Esophagus (tissue), 2 donors: Measurements from ENCODE around the gene AP2B1. TPM values are rescaled to one million over a fixed set of nuclear protein-coding genes. Genes with fewer than 3 reads are reported as not detected.

Experiments used
- H3K27ac ChIP-seq, 2 donors: one replicate each; pipeline ENCODE4 v1.5.1; 2013; ENCODE audit warnings: low read depth in 2 of 2, mild to moderate bottlenecking in 2 of 2, inconsistent platforms in 1 of 2, low read length in 1 of 2, moderate library complexity in 1 of 2
- H3K27me3 ChIP-seq, 2 donors: one replicate each; pipeline ENCODE4 v1.6.1; 2013; ENCODE audit warnings: low read length in 2 of 2, control low read depth in 1 of 2, mild to moderate bottlenecking in 1 of 2; ENCODE audit not compliant: insufficient read depth in 2 of 2, control insufficient read depth in 1 of 2
- H3K36me3 ChIP-seq, 2 donors: one replicate each; pipeline ENCODE4 v1.6.1; 2013; ENCODE audit warnings: low read length in 1 of 2; ENCODE audit not compliant: control insufficient read depth in 2 of 2, insufficient read depth in 2 of 2
- H3K4me1 ChIP-seq, 2 donors: one replicate each; pipeline ENCODE4 v1.6.1; 2013; ENCODE audit warnings: low read length in 1 of 2; ENCODE audit not compliant: control insufficient read depth in 2 of 2, insufficient read depth in 2 of 2
- H3K4me3 ChIP-seq, 2 donors: one replicate each; pipeline ENCODE4 v1.5.1; 2013; ENCODE audit warnings: low read length in 2 of 2, mild to moderate bottlenecking in 2 of 2, low read depth in 1 of 2, moderate library complexity in 1 of 2
- H3K9me3 ChIP-seq, 2 donors: one replicate each; pipeline ENCODE4 v1.6.1; 2013; ENCODE audit warnings: mild to moderate bottlenecking in 2 of 2, low read depth in 1 of 2, low read length in 1 of 2, moderate library complexity in 1 of 2; ENCODE audit not compliant: control insufficient read depth in 2 of 2, insufficient read depth in 1 of 2
- WGBS, 2 donors: extraction: QIAGEN DNeasy Blood & Tissue Kit; methylation state at CpG; one replicate each; pipeline ENCODE4 v1.1.7; 2013; 5-methylcytosine and 5-hydroxymethylcytosine counted together
- polyA plus RNA-seq, 2 donors: library from polyadenylated mRNA; stranded (reverse); fragments of 200-250 nt; gene quantifications; one replicate each; pipeline ENCODE4 v1.2.3, GENCODE V29; 2013
- donor health status: healthy with polysubstance abuse.
- donor health status: Bipolar disorder and iron deficiency.

Gene AP2B1
- polyA plus RNA-seq, 2 donors = 13.2 to 14.3 TPM

DNA sequence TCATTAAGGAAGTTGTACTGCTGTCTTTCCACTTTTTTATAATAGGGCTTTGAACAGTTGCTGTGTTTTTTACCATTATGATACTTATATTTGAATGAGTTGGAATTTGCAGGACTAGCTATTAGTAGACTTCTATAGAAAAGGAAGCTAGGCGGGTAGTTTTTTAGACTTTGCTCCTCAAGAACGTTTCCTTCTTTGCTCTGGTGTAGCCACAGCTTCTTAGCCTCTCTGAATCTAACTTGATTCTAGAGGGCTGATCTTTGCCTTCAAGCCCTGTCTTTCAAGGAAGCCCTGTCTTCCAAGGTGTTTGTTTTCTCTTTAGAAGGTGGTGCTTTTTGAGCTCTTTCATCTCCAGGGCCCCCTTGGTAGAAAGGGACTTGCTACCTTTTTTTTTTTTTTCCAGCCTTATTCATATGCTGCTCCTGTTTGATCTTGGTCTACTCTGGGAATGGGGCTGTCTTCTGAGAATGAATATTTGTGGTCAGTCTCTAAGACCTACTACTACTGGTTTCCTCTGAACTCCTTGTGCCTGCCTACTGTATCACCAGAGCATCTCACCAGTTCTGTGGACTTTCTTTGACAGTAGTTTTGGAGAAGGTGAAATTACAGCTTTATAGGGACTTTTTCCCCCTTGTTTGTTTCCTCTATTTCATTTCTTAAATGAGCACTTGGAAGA is 92.0 kb downstream of the AP2B1 start:
- Histone ChIP-seq H3K27me3 (no peaks in the 10 kb centered on the region), H3K9me3 (no peaks in the 10 kb centered on the region), H3K36me3 (peaks cover 2 to 4% of the 10 kb centered on the region in 2 donors), H3K4me3 (no peak overlapping the region), H3K27ac (no peak overlapping the region), H3K4me1 (no peaks in the 10 kb centered on the region)
- WGBS, 2 donors = 71 to 85% methylated on average over 2 of the region's 2 CpGs

DNA sequence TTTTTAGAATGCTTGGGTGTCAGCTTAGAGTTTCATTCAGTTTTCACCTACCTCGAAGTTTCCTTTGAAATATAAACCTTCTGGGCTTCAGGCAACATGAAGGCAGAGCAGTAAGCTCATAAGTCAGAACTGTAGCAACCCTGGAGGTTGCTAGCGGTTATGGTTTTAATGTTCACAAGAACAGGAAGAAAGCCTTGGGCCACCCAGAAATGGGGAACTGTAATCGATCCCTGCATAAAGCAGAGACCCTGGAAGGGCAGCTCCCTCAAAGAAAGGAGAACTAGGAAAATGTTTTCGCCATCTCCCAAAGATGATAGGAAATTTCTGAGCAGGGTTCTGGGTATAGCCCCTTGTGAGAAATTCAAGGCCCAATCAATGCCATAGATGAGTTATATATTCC is 96.5 kb downstream of the AP2B1 start:
- Histone ChIP-seq H3K4me3 (no peak overlapping the region), H3K27me3 (no peaks in the 10 kb centered on the region), H3K36me3 (peaks cover 2 to 4% of the 10 kb centered on the region in 2 donors), H3K9me3 (no peaks in the 10 kb centered on the region), H3K27ac (no peak overlapping the region), H3K4me1 (no peaks in the 10 kb centered on the region)
- WGBS, 2 donors = 77 to 90% methylated on average over 4 of the region's 4 CpGs

DNA sequence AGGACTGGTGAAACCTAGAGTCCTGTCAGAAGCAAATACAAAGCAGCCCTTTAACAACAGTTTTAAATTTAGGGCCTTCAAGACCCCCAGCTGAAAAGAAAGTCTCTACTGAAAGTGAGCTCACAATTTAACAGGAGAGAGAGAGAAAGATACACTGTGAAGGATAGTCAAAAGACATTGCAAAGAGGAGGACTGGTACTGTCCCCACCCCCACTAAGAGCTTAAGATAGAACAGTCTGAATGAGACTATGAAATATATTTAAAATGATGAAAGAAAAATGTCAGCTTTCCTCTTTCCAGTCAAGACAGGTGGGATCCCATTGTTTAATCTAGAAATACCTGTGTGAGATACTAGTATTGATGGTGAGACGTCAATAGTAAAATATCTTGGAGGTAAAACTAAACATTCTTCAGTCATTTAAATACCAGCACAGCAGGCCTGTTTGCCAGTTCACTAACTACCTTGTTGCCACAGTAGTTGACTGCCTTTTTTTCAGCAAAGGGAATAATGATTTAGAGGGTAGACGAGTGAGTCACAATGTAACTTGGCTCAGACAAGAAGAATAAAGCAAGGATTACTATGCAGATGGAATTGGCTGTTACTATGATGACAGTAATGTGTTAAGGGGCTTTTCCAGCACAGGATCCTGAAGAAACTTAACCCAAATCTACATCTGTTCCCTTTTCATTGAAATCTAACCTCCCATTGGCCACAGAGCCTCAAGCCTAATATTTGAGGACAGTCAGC is 97.1 kb downstream of the AP2B1 start:
- 61 to 71% methylated on average over 2 of the region's 2 CpGs for WGBS, 2 donors
- Histone ChIP-seq H3K27ac (no peak overlapping the region), H3K27me3 (no peaks in the 10 kb centered on the region), H3K36me3 (peaks cover 2 to 4% of the 10 kb centered on the region in 2 donors), H3K4me3 (no peak overlapping the region), H3K4me1 (no peaks in the 10 kb centered on the region), H3K9me3 (no peaks in the 10 kb centered on the region)

DNA sequence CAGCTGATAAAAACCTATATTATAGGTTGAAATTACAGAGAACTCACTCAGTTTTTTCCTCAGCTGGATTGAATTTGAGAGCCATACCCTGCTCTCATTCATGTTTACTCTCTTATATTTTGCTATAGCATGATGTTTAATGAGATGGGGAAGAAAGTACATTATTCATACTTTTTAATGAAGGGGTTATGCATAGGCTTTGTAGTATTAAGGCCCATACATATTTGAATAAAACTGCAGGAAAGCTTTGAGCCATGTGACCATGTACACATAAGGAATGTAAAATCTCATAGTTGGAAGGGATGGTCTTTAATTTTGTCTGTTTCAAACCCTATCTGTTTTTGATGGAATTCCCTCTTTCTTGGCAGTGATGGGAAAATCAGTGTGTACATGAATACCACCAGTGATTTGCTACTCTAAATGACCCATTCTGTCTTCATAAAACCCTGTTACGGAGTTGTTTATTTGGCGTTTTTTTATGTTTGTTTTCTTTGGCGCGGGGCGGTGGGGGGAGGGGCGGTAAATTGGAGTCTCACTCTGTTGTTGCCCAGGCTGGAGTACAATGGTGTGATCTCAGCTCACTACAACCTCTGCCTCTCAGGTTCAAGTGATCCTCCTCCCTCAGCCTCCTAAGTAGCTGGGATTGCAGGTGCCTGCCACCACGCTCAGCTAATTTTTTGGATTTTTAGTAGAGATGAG is 105.5 kb downstream of the AP2B1 start:
- Histone ChIP-seq H3K4me3 (no peak overlapping the region), H3K27me3 (no peaks in the 10 kb centered on the region), H3K36me3 (peaks cover 2 to 3% of the 10 kb centered on the region in 2 donors), H3K27ac (no peak overlapping the region), H3K9me3 (no peaks in the 10 kb centered on the region), H3K4me1 (no peaks in the 10 kb centered on the region)
- 84 to 89% methylated on average over 7 of the region's 7 CpGs for WGBS, 2 donors

DNA sequence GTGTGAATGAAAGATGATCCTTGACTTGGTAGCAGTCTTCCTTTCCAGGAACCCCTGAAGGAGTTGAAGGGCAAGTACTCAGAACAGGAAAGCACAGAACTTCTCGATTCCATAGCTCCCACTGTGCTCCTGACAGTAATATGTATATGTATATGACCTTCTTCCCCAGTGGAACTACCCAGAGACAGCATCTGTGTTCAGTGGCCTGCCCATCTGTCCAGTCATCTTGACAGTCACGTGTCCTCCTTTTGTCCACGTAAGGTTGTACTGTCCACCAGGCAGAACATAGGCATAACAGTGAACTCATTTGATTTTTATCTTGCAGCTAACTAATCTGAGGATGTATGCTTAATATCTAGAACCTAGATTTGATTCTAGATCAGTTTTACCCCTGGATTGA is 106.5 kb downstream of the AP2B1 start:
- Histone ChIP-seq H3K4me3 (no peak overlapping the region), H3K9me3 (no peaks in the 10 kb centered on the region), H3K4me1 (no peaks in the 10 kb centered on the region), H3K36me3 (peaks cover 2 to 3% of the 10 kb centered on the region in 2 donors), H3K27me3 (no peaks in the 10 kb centered on the region), H3K27ac (no peak overlapping the region)
- 94% methylated on average over 3 of the region's 3 CpGs for whole genome bisulfite sequencing, 2 donors

DNA sequence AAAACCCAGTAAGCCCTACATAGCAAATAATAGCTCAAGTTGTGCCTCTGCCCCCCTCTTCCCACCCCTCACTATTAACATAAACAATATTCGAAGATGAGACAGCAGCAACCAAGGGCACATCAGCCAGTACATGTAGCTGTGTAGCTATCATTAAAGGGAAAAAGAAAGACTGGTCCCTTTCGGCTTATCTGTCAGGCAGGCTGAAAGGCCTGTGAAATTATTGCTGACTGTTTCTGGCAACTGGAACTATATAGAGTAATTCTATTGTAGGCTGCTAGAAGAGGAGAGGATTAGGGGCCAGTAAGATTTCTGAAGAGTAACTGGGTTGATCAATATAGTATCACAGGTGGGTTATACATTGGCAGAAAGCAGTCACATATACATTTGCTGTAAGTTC is 107.8 kb downstream of the AP2B1 start:
- H3K9me3 ChIP-seq = no peaks in the 10 kb centered on the region
- peaks cover 2 to 3% of the 10 kb centered on the region in 2 donors for H3K36me3 ChIP-seq
- H3K4me3 ChIP-seq = no peak overlapping the region
- no peak overlapping the region for H3K27ac ChIP-seq
- WGBS, 2 donors = 83 to 88% methylated on average over 2 of the region's 2 CpGs
- H3K27me3 ChIP-seq = no peaks in the 10 kb centered on the region
- no peaks in the 10 kb centered on the region for H3K4me1 ChIP-seq

DNA sequence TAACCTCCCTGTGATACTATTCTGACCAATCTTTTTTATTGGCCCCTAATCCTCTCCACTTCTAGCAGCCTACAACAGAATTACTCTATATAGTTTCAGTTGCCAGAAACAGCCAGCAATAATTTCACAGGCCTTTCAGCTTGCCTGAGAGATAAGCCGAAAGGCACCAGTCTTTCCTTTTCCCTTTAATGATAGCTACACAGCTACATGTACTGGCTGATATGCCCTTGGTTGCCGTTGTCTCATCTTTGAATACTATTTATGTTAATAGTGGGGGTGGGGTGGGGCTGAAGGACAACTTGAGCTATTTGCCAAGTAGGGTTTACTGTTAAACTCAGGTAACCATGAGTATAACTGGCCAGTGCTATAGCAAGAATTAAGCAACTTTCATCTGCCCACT is 108.5 kb downstream of the AP2B1 start:
- Histone ChIP-seq H3K27ac (no peak overlapping the region), H3K4me3 (no peak overlapping the region), H3K4me1 (no peaks in the 10 kb centered on the region), H3K27me3 (no peaks in the 10 kb centered on the region), H3K9me3 (no peaks in the 10 kb centered on the region), H3K36me3 (peaks cover 2 to 3% of the 10 kb centered on the region in 2 donors)
- 57 to 83% methylated on average over 2 of the region's 2 CpGs for WGBS, 2 donors

DNA sequence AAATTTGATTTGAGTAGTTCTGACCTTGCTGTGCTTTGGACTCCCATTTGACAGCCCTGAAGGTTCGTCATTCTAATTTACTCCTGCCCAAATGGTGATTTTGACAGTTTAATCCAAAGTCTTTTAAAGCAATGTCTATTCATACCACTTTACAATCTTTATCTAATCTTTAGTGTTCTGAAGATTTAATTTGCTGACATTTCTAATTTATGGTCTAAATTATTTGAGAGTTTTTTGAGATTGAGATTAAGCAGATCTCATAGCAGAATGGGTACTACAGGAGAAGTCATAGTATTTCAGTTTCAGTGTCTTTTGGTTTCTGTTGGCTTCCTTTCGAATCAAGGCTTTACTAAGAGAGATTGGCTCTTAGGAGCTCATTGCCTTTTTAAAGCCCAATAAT is 111.7 kb downstream of the AP2B1 start:
- WGBS, 2 donors = 88 to 95% methylated on average over 2 of the region's 2 CpGs
- Histone ChIP-seq H3K4me3 (no peak overlapping the region), H3K36me3 (no peaks in the 10 kb centered on the region), H3K27me3 (no peaks in the 10 kb centered on the region), H3K9me3 (no peaks in the 10 kb centered on the region), H3K27ac (no peak overlapping the region), H3K4me1 (no peaks in the 10 kb centered on the region)

DNA sequence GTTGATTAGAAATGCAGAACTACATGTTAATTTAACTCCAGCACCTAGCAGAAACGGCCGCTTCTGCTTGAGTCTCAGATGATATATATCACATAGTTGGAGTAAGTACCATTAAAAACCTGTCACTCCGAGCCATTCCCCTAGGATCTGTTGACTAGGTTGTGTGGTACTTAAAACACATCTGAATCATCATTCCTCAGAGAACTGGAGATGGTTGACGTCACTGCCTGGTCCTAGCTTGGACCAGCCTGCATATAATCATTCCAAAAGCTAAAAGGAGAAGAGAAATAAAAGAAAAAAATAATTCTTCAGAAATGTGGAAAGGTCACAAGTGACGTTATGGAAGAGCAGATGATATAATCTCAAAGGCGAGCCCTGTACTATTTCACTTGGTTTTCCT is 113.0 kb downstream of the AP2B1 start:
- H3K36me3 ChIP-seq = no peaks in the 10 kb centered on the region
- WGBS, 2 donors = 80 to 87% methylated on average over 6 of the region's 6 CpGs
- no peak overlapping the region for H3K27ac ChIP-seq
- H3K27me3 ChIP-seq = no peaks in the 10 kb centered on the region
- H3K4me1 ChIP-seq = no peaks in the 10 kb centered on the region
- H3K4me3 ChIP-seq = no peak overlapping the region
- H3K9me3 ChIP-seq = no peaks in the 10 kb centered on the region
